Naive thymus-derived CD4-positive, alpha-beta T cell (primary cell): ENCODE measurements around the gene SELENOI. TPM values are rescaled to one million over a fixed set of nuclear protein-coding genes. Genes with fewer than 3 reads are reported as not detected.
"Not testable (repeated sequence)": the region's sequence is repeated elsewhere in the genome, so short reads cannot be mapped to it uniquely, and the experiment has no call there.

ENCODE experiments used
- ATAC-seq: fragments of 150-1000 bp; cut with Tn5 transposase; 2 replicates; pipeline ENCODE4 v1.10.0; 2021; ENCODE audit warnings: mild to moderate bottlenecking, moderate library complexity
- CTCF ChIA-PET: fragments of 350-600 bp; sonication (Branson Sonifier 250); formaldehyde crosslinking; loops from one replicate; lab custom pipeline; 2021; ENCODE audit warnings: antibody characterized with exemption; lab: Charles Lee
- POLR2A ChIA-PET: fragments of 350-600 bp; sonication (Branson Sonifier 250); formaldehyde crosslinking; loops from one replicate; lab custom pipeline; 2021; ENCODE audit warnings: antibody characterized with exemption, inconsistent platforms; lab: Charles Lee
- DNase-seq, 9 donors: peaks; one replicate each; pipeline versions ENCODE4 v3.0.0 to v3.0.0-alpha.2; 2020 to 2022; ENCODE audit warnings: mixed read lengths in 1 of 9
- H3K27ac ChIP-seq: one replicate; pipeline ENCODE4 v1.7.0; 2013; ENCODE audit warnings: mild to moderate bottlenecking, low read depth, low read length, moderate library complexity
- H3K27me3 ChIP-seq, 2 donors: one replicate each; pipeline ENCODE4 v1.7.0; 2013; ENCODE audit warnings: low read length in 2 of 2, mild to moderate bottlenecking in 2 of 2, moderate library complexity in 2 of 2; ENCODE audit not compliant: control insufficient read depth in 2 of 2, insufficient read depth in 2 of 2
- H3K36me3 ChIP-seq, 3 experiments: 1 replicate in 2 of 3; 2 replicates in 1 of 3; pipeline ENCODE4 v1.7.0; 2013; ENCODE audit warnings: low read length in 3 of 3, mild to moderate bottlenecking in 3 of 3, moderate library complexity in 1 of 3; ENCODE audit not compliant: insufficient read depth in 3 of 3, control insufficient read depth in 2 of 3
- H3K4me1 ChIP-seq, 2 donors: one replicate each; pipeline ENCODE4 v1.7.0; 2013; ENCODE audit warnings: low read length in 2 of 2, mild to moderate bottlenecking in 2 of 2, moderate library complexity in 1 of 2; ENCODE audit not compliant: control insufficient read depth in 2 of 2, insufficient read depth in 2 of 2
- H3K4me3 ChIP-seq: 2 replicates; pipeline ENCODE4 v1.7.0; 2013; ENCODE audit warnings: mild to moderate bottlenecking, low read length
- H3K9me3 ChIP-seq, 3 experiments: 1 replicate in 2 of 3; 2 replicates in 1 of 3; pipeline ENCODE4 v1.7.0; 2013; ENCODE audit warnings: low read length in 3 of 3; ENCODE audit not compliant: control insufficient read depth in 2 of 3
- H3K27ac Mint-ChIP-seq, 9 donors: one replicate each; pipeline ENCODE4 v1.8.0; 2020 to 2022; ENCODE audit warnings: mixed read lengths in 9 of 9, mild to moderate bottlenecking in 8 of 9, moderate library complexity in 5 of 9, inconsistent platforms in 2 of 9
- H3K27me3 Mint-ChIP-seq, 5 donors: one replicate each; pipeline ENCODE4 v1.8.0; 2021 to 2022; ENCODE audit warnings: mixed read lengths in 5 of 5, mild to moderate bottlenecking in 1 of 5
- H3K36me3 Mint-ChIP-seq, 5 donors: one replicate each; pipeline ENCODE4 v1.8.0; 2020 to 2022; ENCODE audit warnings: mixed read lengths in 5 of 5, mild to moderate bottlenecking in 3 of 5, inconsistent platforms in 1 of 5
- H3K4me1 Mint-ChIP-seq, 7 donors: one replicate each; pipeline ENCODE4 v1.8.0; 2020 to 2022; ENCODE audit warnings: mixed read lengths in 7 of 7, mild to moderate bottlenecking in 3 of 7, inconsistent platforms in 1 of 7
- H3K4me3 Mint-ChIP-seq, 10 donors: one replicate each; pipeline ENCODE4 v1.8.0; 2020 to 2022; ENCODE audit warnings: mild to moderate bottlenecking in 10 of 10, mixed read lengths in 10 of 10, moderate library complexity in 6 of 10, inconsistent platforms in 2 of 10
- H3K9me3 Mint-ChIP-seq, 11 donors: one replicate each; pipeline ENCODE4 v1.8.0; 2020 to 2022; ENCODE audit warnings: mixed read lengths in 11 of 11, mild to moderate bottlenecking in 4 of 11, inconsistent platforms in 1 of 11, moderate library complexity in 1 of 11
- intact Hi-C, 2 donors: fragments of 100-400 bp; cut with micrococcal nuclease; formaldehyde crosslinking; loops; one replicate each; pipeline ENCODE4 v1.15.1; 2023
- polyA plus RNA-seq, 2 donors: library from polyadenylated mRNA; unstranded; fragments of 300-500 nt; fragmentation: Illumina TruSeq; gene quantifications; one replicate each; pipeline ENCODE4 v1.2.3, GENCODE V29; 2021
- total RNA-seq, 6 experiments: library from RNA in 5 of 6; stranded (reverse) in 5 of 6; gene quantifications; 1 replicate in 5 of 6; 2 replicates in 1 of 6; pipeline ENCODE4 v1.2.3 and lab custom pipeline; 2021 to 2026

Gene SELENOI
- total and polyA plus RNA-seq, 7 experiments from 2014 or later, result 3.4 to 33.6 (median 19.3) TPM

- H3K27me3 Mint-ChIP-seq, result peaks cover 0 to 27% (median 0%) of the 10 kb centered on the region in 5 donors
- DNase-seq (peak in 5 of 9 donors; percentile 19 to 46 (median 40)), ATAC-seq (peak; percentile 44)
- H3K4me1 Mint-ChIP-seq, result peaks cover 0 to 8% (median 0%) of the 10 kb centered on the region in 7 donors
- H3K27ac ChIP-seq, result peak overlapping the region; percentile 84
- H3K4me3 ChIP-seq, result peak overlapping the region; percentile 49
- CTCF ChIA-PET, result interaction anchor here (0.7 to 1.0 kb wide), 3 partner anchors 12 to 71 kb away, joined by 3 to 4 read pairs (median 4); no protein-coding TSS in a partner anchor
- no peaks in the 10 kb centered on the region for H3K27me3 ChIP-seq
- H3K36me3 ChIP-seq, result peaks cover 0 to 7% (median 0%) of the 10 kb centered on the region in 3 experiments
- H3K36me3 Mint-ChIP-seq, result peaks cover 0 to 14% (median 3%) of the 10 kb centered on the region in 5 donors
- intact Hi-C loops, result no loop called here
- POLR2A ChIA-PET, result interaction anchor here (0.6 to 3.1 kb wide), 11 partner anchors 10 to 1343 kb away, joined by 3 to 33 read pairs (median 4); partner anchors contain the start of genes ADGRF3, AGBL5, ASXL2 and HADHA
- H3K4me1 ChIP-seq, result peaks cover 7 to 15% of the 10 kb centered on the region in 2 donors
- H3K9me3 Mint-ChIP-seq, result no peaks in the 10 kb centered on the region
- no peak overlapping the region for H3K27ac Mint-ChIP-seq
- H3K9me3 ChIP-seq, result no peaks in the 10 kb centered on the region
- no peak overlapping the region for H3K4me3 Mint-ChIP-seq
These were observed 45.6 kb upstream of the SELENOI start for GRCh38 chr2:26300234-26300925.

- H3K9me3 Mint-ChIP-seq, result no peaks in the 10 kb centered on the region
- peaks cover 0 to 7% (median 0%) of the 10 kb centered on the region in 7 donors for H3K4me1 Mint-ChIP-seq
- H3K4me3 Mint-ChIP-seq, result no peak overlapping the region
- Histone ChIP-seq H3K27ac (no peak overlapping the region), H3K36me3 (peaks cover 0 to 7% (median 0%) of the 10 kb centered on the region in 3 experiments), H3K4me1 (peaks cover 7 to 15% of the 10 kb centered on the region in 2 donors), H3K4me3 (no peak overlapping the region), H3K9me3 (no peaks in the 10 kb centered on the region), H3K27me3 (no peaks in the 10 kb centered on the region)
- DNase-seq, result no peak
- ChIA-PET CTCF (interaction anchor here (1.0 kb wide), 1 partner anchor 28 kb away, joined by 3 read pairs; no protein-coding TSS in a partner anchor), POLR2A (no interaction called here)
- peaks cover 0 to 26% (median 3%) of the 10 kb centered on the region in 5 donors for H3K36me3 Mint-ChIP-seq
- intact Hi-C loops, result no loop called here
- no peak for ATAC-seq
- H3K27me3 Mint-ChIP-seq, result peaks cover 0 to 18% (median 0%) of the 10 kb centered on the region in 5 donors
- no peak overlapping the region for H3K27ac Mint-ChIP-seq
These were observed 43.1 kb upstream of the SELENOI start for GRCh38 chr2:26302846-26303245.

DNA sequence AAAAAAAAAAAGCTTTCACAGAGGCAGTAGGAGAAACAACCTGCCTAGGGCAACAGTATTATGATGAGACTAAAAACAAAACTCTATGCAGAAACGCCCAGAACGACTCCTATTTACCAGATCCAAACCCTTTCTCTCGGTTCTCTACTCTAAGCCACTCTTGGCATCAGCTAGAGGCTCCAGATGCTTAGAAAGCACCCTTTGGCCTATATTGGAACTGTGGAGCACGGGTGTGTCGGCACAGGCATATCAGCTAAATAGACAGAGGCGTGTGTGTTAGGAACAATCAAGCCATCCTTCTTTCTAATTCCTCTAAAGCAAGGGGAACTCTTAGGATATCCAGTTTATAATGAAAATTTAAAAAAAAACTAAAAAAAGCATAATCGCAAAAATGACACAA is 40.8 kb upstream of the SELENOI start:
- POLR2A ChIA-PET, result interaction anchor here (0.6 to 0.8 kb wide), 2 partner anchors 8 to 732 kb away, joined by 3 to 4 read pairs; no protein-coding TSS in a partner anchor
- ATAC-seq, DNase-seq, H3K4me3 ChIP-seq, H3K27ac ChIP-seq, H3K4me3 Mint-ChIP-seq, CTCF ChIA-PET, intact Hi-C loops, H3K9me3 Mint-ChIP-seq, H3K9me3 ChIP-seq, H3K27ac Mint-ChIP-seq, H3K27me3 ChIP-seq, H3K4me1 Mint-ChIP-seq: not testable (repeated sequence)
- H3K4me1 ChIP-seq, result peaks cover 3 to 11% of the 10 kb centered on the region in 2 donors
- H3K27me3 Mint-ChIP-seq, result peaks cover 0 to 18% (median 0%) of the 10 kb centered on the region in 5 donors
- H3K36me3 ChIP-seq, result peaks cover 0 to 18% (median 0%) of the 10 kb centered on the region in 3 experiments
- peaks cover 0 to 33% (median 9%) of the 10 kb centered on the region in 5 donors for H3K36me3 Mint-ChIP-seq

DNA sequence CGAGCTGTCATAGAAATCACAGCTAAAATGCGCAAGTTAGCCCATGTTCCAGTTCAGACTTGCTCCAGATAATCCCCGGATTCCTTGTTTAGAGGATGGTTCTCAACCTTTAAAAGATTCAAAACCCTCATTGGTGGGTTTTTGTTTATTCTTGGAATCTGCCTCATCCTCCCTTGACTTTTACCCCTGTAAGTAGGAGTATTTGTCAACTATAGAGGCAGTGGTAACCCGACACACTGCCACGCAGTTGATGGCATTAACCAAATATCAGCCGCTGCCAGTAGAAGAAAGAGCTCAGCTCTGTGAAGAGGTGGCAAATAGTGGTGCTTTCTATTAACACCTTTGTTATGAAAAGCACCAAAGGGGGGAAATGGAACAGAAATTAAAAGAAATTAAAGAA is 40.4 kb upstream of the SELENOI start:
- H3K27ac ChIP-seq, result no peak overlapping the region
- no peak overlapping the region for H3K4me3 ChIP-seq
- H3K36me3 ChIP-seq, result peaks cover 0 to 22% (median 0%) of the 10 kb centered on the region in 3 experiments
- Mint-ChIP-seq H3K36me3 (peaks cover 0 to 38% (median 9%) of the 10 kb centered on the region in 5 donors), H3K9me3 (no peaks in the 10 kb centered on the region), H3K4me1 (peaks cover 0 to 7% (median 0%) of the 10 kb centered on the region in 7 donors), H3K27me3 (peaks cover 0 to 18% (median 0%) of the 10 kb centered on the region in 5 donors), H3K4me3 (no peak overlapping the region), H3K27ac (no peak overlapping the region)
- H3K27me3 ChIP-seq, result no peaks in the 10 kb centered on the region
- DNase-seq (no peak), ATAC-seq (no peak)
- ChIA-PET CTCF (interaction anchor here (0.5 to 0.6 kb wide), 2 partner anchors 361 to 367 kb away, joined by 3 to 5 read pairs; no protein-coding TSS in a partner anchor), POLR2A (interaction anchor here (0.6 to 0.8 kb wide), 2 partner anchors 9 to 731 kb away, joined by 3 to 4 read pairs; no protein-coding TSS in a partner anchor)
- intact Hi-C loops, result no loop called here
- H3K9me3 ChIP-seq, result no peaks in the 10 kb centered on the region
- peaks cover 0 to 7% of the 10 kb centered on the region in 2 donors for H3K4me1 ChIP-seq

DNA sequence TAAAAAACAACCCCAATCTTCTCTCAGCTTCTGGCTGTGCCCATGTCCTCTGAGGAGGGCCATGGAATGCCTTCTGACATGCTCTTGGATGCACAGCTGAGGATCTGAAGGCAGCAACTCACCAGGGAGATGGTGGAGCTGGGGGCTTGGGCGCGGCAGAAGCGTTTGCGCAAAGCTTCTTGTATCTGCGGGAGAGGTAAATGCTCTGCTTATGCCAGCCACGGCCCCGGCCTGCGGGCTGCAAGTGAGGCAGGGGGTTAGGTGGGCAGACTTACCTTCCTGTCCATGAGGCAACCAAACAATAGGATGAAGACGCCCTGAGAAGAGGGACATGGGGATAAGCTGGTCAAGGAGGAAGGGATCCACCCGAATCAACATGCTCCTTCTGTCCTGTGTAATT is 36.0 kb upstream of the SELENOI start:
- peaks cover 0 to 37% (median 0%) of the 10 kb centered on the region in 5 donors for H3K36me3 Mint-ChIP-seq
- Histone ChIP-seq H3K4me3 (no peak overlapping the region), H3K4me1 (no peaks in the 10 kb centered on the region), H3K36me3 (peaks cover 0 to 24% (median 0%) of the 10 kb centered on the region in 3 experiments), H3K9me3 (no peaks in the 10 kb centered on the region), H3K27ac (no peak overlapping the region), H3K27me3 (no peaks in the 10 kb centered on the region)
- CTCF ChIA-PET, result interaction anchor here (0.6 kb wide), 1 partner anchor 357 kb away, joined by 3 read pairs; no protein-coding TSS in a partner anchor
- DNase-seq, result no peak
- ATAC-seq, result no peak
- H3K27me3 Mint-ChIP-seq, result peaks cover 0 to 5% (median 0%) of the 10 kb centered on the region in 5 donors
- POLR2A ChIA-PET, result interaction anchor here (1.5 kb wide), 1 partner anchor 10 kb away, joined by 3 read pairs; no protein-coding TSS in a partner anchor
- H3K9me3 Mint-ChIP-seq, result no peaks in the 10 kb centered on the region
- no peak overlapping the region for H3K27ac Mint-ChIP-seq
- peaks cover 0 to 2% (median 0%) of the 10 kb centered on the region in 7 donors for H3K4me1 Mint-ChIP-seq
- intact Hi-C loops, result no loop called here
- H3K4me3 Mint-ChIP-seq, result no peak overlapping the region

DNA sequence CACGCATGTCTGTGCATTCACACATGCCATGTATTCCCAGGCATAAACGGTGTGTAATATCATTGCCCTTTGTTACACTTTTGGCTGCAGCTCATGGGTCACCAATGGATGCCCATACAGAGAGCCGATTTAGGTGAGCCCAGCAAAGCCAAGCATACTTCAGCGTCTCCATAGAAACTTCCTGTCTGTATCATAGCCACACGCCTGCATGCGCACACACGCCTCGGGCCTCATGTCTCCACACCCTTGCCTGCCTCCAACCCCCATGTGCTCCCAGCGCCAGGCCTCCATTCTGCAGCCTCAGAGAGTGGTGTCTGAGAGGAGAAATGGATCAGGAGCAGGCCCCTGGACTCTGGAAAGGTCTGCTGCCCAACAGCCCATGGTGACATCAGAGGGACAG is 33.5 kb upstream of the SELENOI start:
- CTCF ChIA-PET, result no interaction called here
- no peak overlapping the region for H3K27ac Mint-ChIP-seq
- ATAC-seq, result no peak

More for the DNA sequence above, 33.5 kb upstream of the SELENOI start:
- H3K27ac ChIP-seq, result no peak overlapping the region
- H3K4me3 Mint-ChIP-seq, result no peak overlapping the region
- no peaks in the 10 kb centered on the region for H3K27me3 ChIP-seq
- H3K36me3 Mint-ChIP-seq, result peaks cover 0 to 30% (median 0%) of the 10 kb centered on the region in 5 donors
- DNase-seq, result no peak
- H3K36me3 ChIP-seq, result peaks cover 0 to 24% (median 0%) of the 10 kb centered on the region in 3 experiments
- intact Hi-C loops, result no loop called here
- no peaks in the 10 kb centered on the region for H3K27me3 Mint-ChIP-seq
- no peaks in the 10 kb centered on the region for H3K4me1 ChIP-seq
- POLR2A ChIA-PET, result no interaction called here
- no peak overlapping the region for H3K4me3 ChIP-seq
- H3K9me3 Mint-ChIP-seq, result no peaks in the 10 kb centered on the region
- H3K9me3 ChIP-seq, result no peaks in the 10 kb centered on the region
- no peaks in the 10 kb centered on the region for H3K4me1 Mint-ChIP-seq
